K562 (cell line): Measurements from ENCODE around the gene CGNL1. TPM values are rescaled to one million over a fixed set of nuclear protein-coding genes. Genes with fewer than 3 reads are reported as not detected.
A peak's percentile ranks its signal among the peaks of the same experiment; 100 is the strongest.

Source experiments
- ATAC-seq: fragments of 200-7000 bp; cut with Tn5 transposase; 3 replicates; pipeline ENCODE4 v1.9.1; 2020; ENCODE audit warnings: moderate library complexity
- BruUV-seq: library from RNA; stranded (reverse); fragments of 400-500 nt; replicated peaks from 2 replicates; lab custom pipeline; 2021; lab: Mats Ljungman, UMichigan
- CTCF ChIA-PET: fragments of 300-600 bp; formaldehyde crosslinking; extraction: SDS; loops from one replicate; lab custom pipeline; 2021; ENCODE audit warnings: low intra/inter-chr PET ratio; lab: Yijun Ruan, JAX
- POLR2A ChIA-PET: fragments of 300-600, 350-650 bp; sonication (Branson Sonifier 250); formaldehyde crosslinking; extraction: SDS; loops from one replicate; lab custom pipeline; 2021; ENCODE audit warnings: antibody characterized with exemption, inconsistent platforms; lab: Yijun Ruan, JAX
- DNase-seq, 4 experiments: peaks; one replicate each; pipeline versions ENCODE4 v3.0.0 to v3.0.0-alpha.2; 2011 to 2018; ENCODE audit warnings: low spot score in 3 of 4, mixed read lengths in 3 of 4; ENCODE audit errors: extremely low read depth in 1 of 4
- FAIRE-seq: peaks from 2 replicates; lab custom pipeline; 2011; peaks lifted over from hg19 to GRCh38; lab: Jason Lieb, UNC
- H2AFZ ChIP-seq: 2 replicates; pipeline ENCODE4 v1.6.0; 2011; ENCODE audit warnings: low read depth, low read length, control low read depth, inconsistent platforms
- H3K27ac ChIP-seq: fragments of 200-600 bp; 3 replicates; pipeline ENCODE4 v1.8.0; 2011; ENCODE audit warnings: low read depth, mild to moderate bottlenecking, control low read depth, inconsistent platforms, low read length, moderate library complexity, mixed read lengths; ENCODE audit errors: extremely low read depth
- H3K27me3 ChIP-seq, 2 experiments: fragments of 300-600 bp in 1 of 2; 2 replicates in 1 of 2; 3 replicates in 1 of 2; pipeline versions ENCODE4 v1.6.0 to v1.8.0; 2011; ENCODE audit warnings: inconsistent platforms in 2 of 2, low read length in 2 of 2, mild to moderate bottlenecking in 1 of 2, mixed read lengths in 1 of 2, moderate library complexity in 1 of 2; ENCODE audit not compliant: control insufficient read depth in 2 of 2, insufficient read depth in 2 of 2
- H3K36me3 ChIP-seq: fragments of 300-600 bp; 3 replicates; pipeline ENCODE4 v1.8.0; 2011; ENCODE audit warnings: mild to moderate bottlenecking, low read length, inconsistent platforms; ENCODE audit not compliant: control insufficient read depth, insufficient read depth
- H3K4me1 ChIP-seq, 2 experiments: fragments of 200-600 bp in 1 of 2; replicated peaks in 1 of 2; 2 replicates in 1 of 2; 3 replicates in 1 of 2; pipeline versions ENCODE4 v1.5.1 to v1.8.0; 2011; ENCODE audit warnings: inconsistent platforms in 2 of 2, low read length in 2 of 2, mild to moderate bottlenecking in 1 of 2, mixed read lengths in 1 of 2, moderate library complexity in 1 of 2; ENCODE audit not compliant: control insufficient read depth in 2 of 2, insufficient read depth in 2 of 2
- H3K4me2 ChIP-seq: 2 replicates; pipeline ENCODE4 v1.6.1; 2011; ENCODE audit warnings: low read length, control low read depth, inconsistent platforms, mixed read lengths; ENCODE audit not compliant: insufficient read depth
- H3K4me3 ChIP-seq: fragments of 200-600 bp; sonication (generic), shearing (Covaris generic); 2 replicates; pipeline ENCODE4 v1.5.1; 2016; ENCODE audit warnings: control low read depth, inconsistent platforms
- H3K79me2 ChIP-seq: fragments of 200-600 bp; 3 replicates; pipeline ENCODE4 v1.8.0; 2011; ENCODE audit warnings: low read length, inconsistent platforms; ENCODE audit not compliant: control insufficient read depth, insufficient read depth
- H3K9ac ChIP-seq, 2 experiments: 2 replicates each; pipeline versions ENCODE4 v1.6.0 to v1.6.1; 2011; ENCODE audit warnings: low read depth in 2 of 2, low read length in 2 of 2, control low read depth in 1 of 2, inconsistent platforms in 1 of 2, mild to moderate bottlenecking in 1 of 2, mixed read lengths in 1 of 2; ENCODE audit not compliant: insufficient read depth in 1 of 2
- H3K9me1 ChIP-seq: one replicate; pipeline ENCODE4 v1.6.0; 2011; ENCODE audit warnings: inconsistent platforms, mild to moderate bottlenecking, low read length, moderate library complexity; ENCODE audit not compliant: control insufficient read depth, insufficient read depth
- H3K9me3 ChIP-seq: replicated peaks from 2 replicates; pipeline ENCODE4 v1.5.1; 2011; ENCODE audit warnings: low read depth, low read length, inconsistent platforms; ENCODE audit not compliant: control insufficient read depth, insufficient read depth
- H4K20me1 ChIP-seq: replicated peaks from 2 replicates; pipeline ENCODE4 v1.6.1; 2011; ENCODE audit warnings: low read length, inconsistent platforms, mixed read lengths; ENCODE audit not compliant: control insufficient read depth, insufficient read depth
- BACH1 ChIP-seq: fragments of 200-800 bp; sonication (Bioruptor generic); IDR thresholded peaks from 2 replicates; pipeline ENCODE4 v1.6.1; 2016; ENCODE audit warnings: missing genetic modification characterization, missing compliant biosample characterization
- C11orf30 ChIP-seq: fragments of 450-650 bp; IDR thresholded peaks from 2 replicates; pipeline ENCODE4 v1.6.1; 2016; ENCODE audit warnings: low read depth, mild to moderate bottlenecking
- GABPB2 ChIP-seq: fragments of 250-450 bp; sonication (Bioruptor Pico); conservative IDR thresholded peaks from 2 replicates; pipeline ENCODE4 v1.5.1; 2021; ENCODE audit warnings: mild to moderate bottlenecking
- GTF2A2 ChIP-seq: IDR thresholded peaks from 2 replicates; pipeline ENCODE4 v1.6.1; 2016; ENCODE audit warnings: mild to moderate bottlenecking, missing genetic modification characterization, missing compliant biosample characterization
- KLF6 ChIP-seq: fragments of 250-450 bp; sonication (Bioruptor Pico); IDR thresholded peaks from 2 replicates; pipeline ENCODE4 v1.4.0; 2020; ENCODE audit warnings: mild to moderate bottlenecking, moderate library complexity, borderline replicate concordance
- MAFF ChIP-seq: IDR thresholded peaks from 2 replicates; pipeline ENCODE4 v1.6.1; 2012; ENCODE audit warnings: low read length, improper control_type of control experiment
- MAFG ChIP-seq: fragments of 450-650 bp; conservative IDR thresholded peaks from 2 replicates; pipeline ENCODE4 v1.6.1; 2016; ENCODE audit warnings: missing genetic modification characterization, missing compliant biosample characterization
- MAFK ChIP-seq: IDR thresholded peaks from 2 replicates; pipeline ENCODE4 v1.6.1; 2011; ENCODE audit warnings: low read length, improper control_type of control experiment
- NFE2 ChIP-seq: IDR thresholded peaks from 2 replicates; pipeline ENCODE4 v1.6.1; 2014; ENCODE audit warnings: antibody characterized with exemption, low read depth
- NR1H2 ChIP-seq: sonication (generic); formaldehyde crosslinking; IDR thresholded peaks from 2 replicates; pipeline ENCODE4 v1.4.0; 2020; ENCODE audit warnings: mild to moderate bottlenecking, missing genetic modification reagents
- SNRNP70 ChIP-seq: fragments of 200-400 bp; formaldehyde crosslinking; optimal IDR thresholded peaks from 2 replicates; pipeline ENCODE3; 2017; ENCODE audit warnings: low read depth, low read length
- STAT5A ChIP-seq: IDR thresholded peaks from 2 replicates; pipeline ENCODE4 v1.6.1; 2012; ENCODE audit warnings: low read length, inconsistent platforms, borderline replicate concordance
- ZBED1 ChIP-seq: IDR thresholded peaks from 2 replicates; pipeline ENCODE4 v1.6.1; 2014
- ZC3H4 ChIP-seq: sonication (generic); formaldehyde crosslinking; IDR thresholded peaks from 2 replicates; pipeline ENCODE4 v1.9.0; 2021; ENCODE audit warnings: missing genetic modification reagents, borderline replicate concordance
- ZNF143 ChIP-seq: sonication (generic); formaldehyde crosslinking; IDR thresholded peaks from 2 replicates; pipeline ENCODE4 v1.9.0; 2022; ENCODE audit warnings: mild to moderate bottlenecking, missing genetic modification reagents
- ZNF407 ChIP-seq: fragments of 450-650 bp; IDR thresholded peaks from 2 replicates; pipeline ENCODE4 v1.6.1; 2016; ENCODE audit warnings: low read depth
- WGBS: fragments of 100-300 bp; shearing (Covaris generic); methylation state at CpG from one replicate; pipeline ENCODE4 v1.1.6; 2016; ENCODE audit warnings: low coverage, mixed read lengths; ENCODE audit not compliant: insufficient coverage; ENCODE audit errors: missing lambda C conversion rate; 5-methylcytosine and 5-hydroxymethylcytosine counted together
- in situ Hi-C: fragments of 300-500 bp; cut with MboI; formaldehyde crosslinking; loops from 4 replicates; pipeline ENCODE4 v1.15.0; 2018; ENCODE audit warnings: inconsistent platforms, mixed read lengths
- intact Hi-C: fragments of 100-400 bp; cut with micrococcal nuclease; formaldehyde crosslinking; loops from 2 replicates; pipeline ENCODE4 v1.14.2; 2022
- polyA plus RNA-seq, 8 experiments: library from polyadenylated mRNA; depleted of rRNA in 4 of 8; stranded (reverse) in 5 of 8; unstranded in 3 of 8; fragments of >200 nt; fragmentation: Nextera tagmentation in 2 of 8; fragmentation: Illumina TruSeq in 1 of 8; extraction: Ambion mirVana in 2 of 8; extraction: Trizol in 1 of 8; gene quantifications; 2 replicates each; pipeline versions ENCODE4 v1.2.1 to v1.2.3, GENCODE V29; 2011 to 2014; ENCODE audit warnings: inconsistent platforms in 1 of 8, missing spikeins in 1 of 8
- total RNA-seq, 7 experiments: library from RNA; depleted of rRNA in 6 of 7; stranded (reverse); fragments of >200 nt in 6 of 7; fragmentation: Illumina TruSeq in 2 of 7; extraction: Trizol in 2 of 7; gene quantifications; 2 replicates each; pipeline versions ENCODE4 v1.2.1 to v1.2.3, GENCODE V29; 2011 to 2021; ENCODE audit warnings: low replicate concordance in 1 of 7
- TF ChIP-seq, protein P1 (sequence below): sonication (generic); formaldehyde crosslinking; IDR thresholded peaks from 2 replicates; pipeline ENCODE4 v1.8.0; 2022; ENCODE audit warnings: mild to moderate bottlenecking, low read depth, missing genetic modification reagents

CGNL1 gene
- total and polyA plus RNA-seq, 9 of the 15 experiments (the other 6 are each of a cell fraction or from before 2014, with no cell fraction given) = 0.01 to 0.07 TPM; not detected in 7

GRCh38 chr15:57445872-57446271 lies 69.6 kb downstream of the CGNL1 start:
- POLR2A ChIA-PET = no interaction called here
- no peak for TF ChIP-seq ZC3H4 (CRISPR knock-in tag)
- TF ChIP-seq MAFF = peak; percentile 85
- TF ChIP-seq SNRNP70 = no peak
- TF ChIP-seq ZBED1 = no peak
- TF ChIP-seq MAFG (tag) = peak; percentile 94
- TF ChIP-seq, protein P1, sequence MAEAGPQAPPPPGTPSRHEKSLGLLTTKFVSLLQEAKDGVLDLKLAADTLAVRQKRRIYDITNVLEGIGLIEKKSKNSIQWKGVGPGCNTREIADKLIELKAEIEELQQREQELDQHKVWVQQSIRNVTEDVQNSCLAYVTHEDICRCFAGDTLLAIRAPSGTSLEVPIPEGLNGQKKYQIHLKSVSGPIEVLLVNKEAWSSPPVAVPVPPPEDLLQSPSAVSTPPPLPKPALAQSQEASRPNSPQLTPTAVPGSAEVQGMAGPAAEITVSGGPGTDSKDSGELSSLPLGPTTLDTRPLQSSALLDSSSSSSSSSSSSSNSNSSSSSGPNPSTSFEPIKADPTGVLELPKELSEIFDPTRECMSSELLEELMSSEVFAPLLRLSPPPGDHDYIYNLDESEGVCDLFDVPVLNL (CRISPR knock-in tag) = no peak
- TF ChIP-seq BACH1 (tag) = no peak
- no peak for TF ChIP-seq KLF6 (CRISPR knock-in tag)
- TF ChIP-seq GABPB2 (CRISPR knock-in tag) = no peak
- TF ChIP-seq NR1H2 (CRISPR knock-in tag) = no peak
- no peak for TF ChIP-seq ZNF143
- no peak for TF ChIP-seq STAT5A
- TF ChIP-seq C11orf30 = peak; percentile 73
- TF ChIP-seq MAFK = peak; percentile 79; the same call in 1 of the 2 replicates
- TF ChIP-seq NFE2 = peak; percentile 89
- TF ChIP-seq GTF2A2 (tag) = no peak
- TF ChIP-seq ZNF407 = no peak

More at GRCh38 chr15:57445872-57446271, 69.6 kb downstream of the CGNL1 start:
- ATAC-seq = no peak
- Histone ChIP-seq H3K36me3 (no peaks in the 10 kb centered on the region), H3K4me3 (no peak overlapping the region), H3K9me3 (no peaks in the 10 kb centered on the region), H3K9me1 (no peaks in the 10 kb centered on the region), H3K4me2 (no peak overlapping the region), H3K9ac (no peak overlapping the region), H2AFZ (no peak overlapping the region), H3K4me1 (no peaks in the 10 kb centered on the region), H4K20me1 (no peaks in the 10 kb centered on the region), H3K79me2 (no peaks in the 10 kb centered on the region), H3K27ac (no peak overlapping the region), H3K27me3 (peaks cover 4 to 19% of the 10 kb centered on the region in 2 experiments; a peak in 4 of 5 replicates)
- BruUV-seq = no TSS peak
- 0% methylated on average over 1 of the region's 1 CpG for WGBS
- in situ Hi-C loops = no loop called here
- intact Hi-C loops = no loop called here
- CTCF ChIA-PET = no interaction called here
- peak in 1 of 4 experiments; percentile 7 for DNase-seq
- no peak for FAIRE-seq
